ENCODE measurements around the gene PTPRJ. TPM values are rescaled to one million over a fixed set of nuclear protein-coding genes. Genes with fewer than 3 reads are reported as not detected.

The PTPRJ gene
- total RNA-seq, 4 donors from 2014 or later = 4.2 to 26.2 (median 9.2) TPM

GRCh38 chr11:47967577-47968525, 12.5 kb upstream of the PTPRJ start:
- intact Hi-C loops (cut with DNase I; ENCODE audit: low total_unique reads) = no loop called here
- H3K4me3 ChIP-seq (ENCODE audit: low read depth, poor library complexity, severe bottlenecking) = no peak overlapping the region
- no peak for DNase-seq (ENCODE audit: low spot score in 2 of 2)
- WGBS, 2 donors = 71 to 83% methylated on average over 9 of the region's 9 CpGs
- no peak for TF ChIP-seq POLR2A (IDR thresholded peaks at IDR 0.05)
- TF ChIP-seq, protein P1, sequence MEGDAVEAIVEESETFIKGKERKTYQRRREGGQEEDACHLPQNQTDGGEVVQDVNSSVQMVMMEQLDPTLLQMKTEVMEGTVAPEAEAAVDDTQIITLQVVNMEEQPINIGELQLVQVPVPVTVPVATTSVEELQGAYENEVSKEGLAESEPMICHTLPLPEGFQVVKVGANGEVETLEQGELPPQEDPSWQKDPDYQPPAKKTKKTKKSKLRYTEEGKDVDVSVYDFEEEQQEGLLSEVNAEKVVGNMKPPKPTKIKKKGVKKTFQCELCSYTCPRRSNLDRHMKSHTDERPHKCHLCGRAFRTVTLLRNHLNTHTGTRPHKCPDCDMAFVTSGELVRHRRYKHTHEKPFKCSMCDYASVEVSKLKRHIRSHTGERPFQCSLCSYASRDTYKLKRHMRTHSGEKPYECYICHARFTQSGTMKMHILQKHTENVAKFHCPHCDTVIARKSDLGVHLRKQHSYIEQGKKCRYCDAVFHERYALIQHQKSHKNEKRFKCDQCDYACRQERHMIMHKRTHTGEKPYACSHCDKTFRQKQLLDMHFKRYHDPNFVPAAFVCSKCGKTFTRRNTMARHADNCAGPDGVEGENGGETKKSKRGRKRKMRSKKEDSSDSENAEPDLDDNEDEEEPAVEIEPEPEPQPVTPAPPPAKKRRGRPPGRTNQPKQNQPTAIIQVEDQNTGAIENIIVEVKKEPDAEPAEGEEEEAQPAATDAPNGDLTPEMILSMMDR (IDR thresholded peaks at IDR 0.05) = no peak

DNA sequence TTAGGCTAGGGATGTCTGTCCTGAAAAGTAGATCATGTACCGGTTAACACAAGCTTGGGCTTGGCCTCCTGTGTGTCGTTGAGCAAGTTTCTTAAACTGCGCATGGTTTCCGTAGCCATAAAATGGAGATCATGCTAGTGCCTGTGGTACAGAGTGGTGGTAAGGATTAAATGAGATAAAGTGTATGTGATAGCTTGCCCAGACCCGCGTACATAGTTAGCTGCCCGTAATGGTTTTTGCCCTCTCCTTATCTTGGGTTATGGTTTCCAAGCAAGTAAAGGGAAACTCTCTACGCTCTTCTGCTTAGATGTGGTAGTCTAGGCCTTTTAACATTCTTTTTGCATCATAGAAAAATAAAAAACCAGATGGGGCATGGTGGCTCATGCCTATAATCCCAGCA, 11.0 kb upstream of the PTPRJ start:
- TF ChIP-seq, protein P1 (IDR thresholded peaks at IDR 0.05) = no peak
- TF ChIP-seq POLR2A (IDR thresholded peaks at IDR 0.05) = no peak
- DNase-seq (ENCODE audit: low spot score in 2 of 2) = no peak
- 64% methylated on average over 8 of the region's 8 CpGs for WGBS, 2 donors
- no peak overlapping the region for H3K4me3 ChIP-seq (ENCODE audit: low read depth, poor library complexity, severe bottlenecking)
- intact Hi-C loops (cut with DNase I; ENCODE audit: low total_unique reads) = no loop called here

DNA sequence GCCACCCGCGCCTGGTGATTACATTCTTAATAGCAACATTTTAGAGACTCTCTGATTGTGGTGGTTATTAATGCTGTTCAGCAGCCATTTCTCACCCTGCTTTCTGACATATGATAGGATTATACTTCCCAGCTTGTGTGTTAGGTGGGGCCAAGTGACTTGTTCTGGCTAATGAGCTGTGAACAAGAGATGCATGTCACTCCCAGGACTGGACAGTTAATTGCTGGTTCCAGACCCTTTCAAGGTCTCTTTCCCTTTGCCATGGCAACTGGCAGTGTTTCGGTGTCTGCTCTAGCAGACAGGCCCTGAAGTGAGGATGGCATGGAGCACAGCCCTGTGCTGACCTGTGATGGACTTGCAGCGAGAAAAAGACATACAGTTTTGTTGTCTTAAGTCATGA, 8.9 kb upstream of the PTPRJ start:
- H3K4me3 ChIP-seq (ENCODE audit: low read depth, poor library complexity, severe bottlenecking) = no peak overlapping the region
- intact Hi-C loops (cut with DNase I; ENCODE audit: low total_unique reads) = no loop called here
- WGBS, 2 donors = 89 to 91% methylated on average over 4 of the region's 4 CpGs
- TF ChIP-seq POLR2A (IDR thresholded peaks at IDR 0.05) = no peak
- TF ChIP-seq, protein P1 (IDR thresholded peaks at IDR 0.05) = no peak
- DNase-seq (ENCODE audit: low spot score in 2 of 2) = no peak

DNA sequence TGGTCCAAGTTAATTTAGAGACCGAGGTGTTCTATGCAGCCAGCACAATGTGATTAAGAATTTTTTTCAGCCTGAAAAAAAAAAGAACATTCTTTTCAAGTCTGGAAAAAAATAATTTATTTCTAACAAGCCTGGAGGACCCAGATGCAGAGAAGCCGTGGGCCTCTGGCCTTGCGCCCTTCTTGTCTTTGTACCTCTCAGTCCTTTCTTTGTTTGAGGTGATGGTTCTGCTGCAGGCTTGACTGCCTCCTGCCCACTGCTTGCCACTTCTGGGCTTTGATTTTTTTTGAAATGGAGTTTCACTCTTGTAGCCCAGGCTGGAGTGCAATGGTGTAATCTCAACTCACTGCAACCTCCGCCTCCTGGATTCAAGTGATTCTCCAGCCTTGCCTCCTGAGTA, 7.2 kb upstream of the PTPRJ start:
- TF ChIP-seq, protein P1 (IDR thresholded peaks at IDR 0.05) = no peak
- no peak for TF ChIP-seq POLR2A (IDR thresholded peaks at IDR 0.05)
- DNase-seq (ENCODE audit: low spot score in 2 of 2) = no peak
- 92% methylated on average over 4 of the region's 4 CpGs for WGBS, 2 donors
- no peak overlapping the region for H3K4me3 ChIP-seq (ENCODE audit: low read depth, poor library complexity, severe bottlenecking)
- intact Hi-C loops (cut with DNase I; ENCODE audit: low total_unique reads) = no loop called here

GRCh38 chr11:47976931-47977330, 3.4 kb upstream of the PTPRJ start:
- WGBS, 2 donors = 74 to 75% methylated on average over 2 of the region's 2 CpGs
- DNase-seq (ENCODE audit: low spot score in 2 of 2) = no peak
- intact Hi-C loops (cut with DNase I; ENCODE audit: low total_unique reads) = no loop called here

More at GRCh38 chr11:47976931-47977330, 3.4 kb upstream of the PTPRJ start:
- no peak overlapping the region for H3K4me3 ChIP-seq (ENCODE audit: low read depth, poor library complexity, severe bottlenecking)
- no peak for TF ChIP-seq POLR2A (IDR thresholded peaks at IDR 0.05)
- TF ChIP-seq, protein P1 (IDR thresholded peaks at IDR 0.05) = no peak
